ENCODE data around the gene SLC6A19. TPM values are rescaled to one million over a fixed set of nuclear protein-coding genes. Genes with fewer than 3 reads are reported as not detected.

The SLC6A19 gene
- total and polyA plus RNA-seq, 2 experiments from 2014 or later, result 5.2 to 5.8 TPM

- WGBS (ENCODE audit: low lambda C conversion rate, missing lambda C conversion rate), result 87% methylated on average over 22 of the region's 22 CpGs
- no peak for DNase-seq (ENCODE audit: low spot score)
- Histone ChIP-seq H3K27ac (no peak overlapping the region), H3K4me1 (ENCODE audit: insufficient read depth) (no peaks in the 10 kb centered on the region), H4K20me1 (ENCODE audit: insufficient read depth, poor library complexity, severe bottlenecking) (no peaks in the 10 kb centered on the region), H3K27me3 (no peaks in the 10 kb centered on the region), H3K4me2 (no peak overlapping the region), H3K36me3 (replicated peaks; ENCODE audit: insufficient read depth, low read depth) (no peaks in the 10 kb centered on the region), H3K9me2 (replicated peaks; ENCODE audit: insufficient read depth) (no peaks in the 10 kb centered on the region), H3K4me3 (no peak overlapping the region), H3K79me2 (no peaks in the 10 kb centered on the region), H2AFZ (no peak overlapping the region), H3K9me3 (ENCODE audit: low read depth) (no peaks in the 10 kb centered on the region)
- no peak for TF ChIP-seq EZH2 (IDR thresholded peaks at IDR 0.05; ENCODE audit: borderline replicate concordance)
- no peak for TF ChIP-seq EZH2phosphoT487 (IDR thresholded peaks at IDR 0.05; ENCODE audit: low read depth, severe bottlenecking, unreplicated experiment)
- no peak for TF ChIP-seq CTCF (IDR thresholded peaks at IDR 0.05; ENCODE audit: poor library complexity)
Observed at GRCh38 chr5:1241509-1242080, 40.2 kb downstream of the SLC6A19 start.

GRCh38 chr5:1242733-1243486 lies 41.5 kb downstream of the SLC6A19 start:
- TF ChIP-seq EZH2 (IDR thresholded peaks at IDR 0.05; ENCODE audit: borderline replicate concordance) (no peak), EZH2phosphoT487 (IDR thresholded peaks at IDR 0.05; ENCODE audit: low read depth, severe bottlenecking, unreplicated experiment) (no peak), CTCF (IDR thresholded peaks at IDR 0.05; ENCODE audit: poor library complexity) (no peak)
- Histone ChIP-seq H3K27ac (no peak overlapping the region), H3K36me3 (replicated peaks; ENCODE audit: insufficient read depth, low read depth) (no peaks in the 10 kb centered on the region), H3K4me3 (no peak overlapping the region), H4K20me1 (ENCODE audit: insufficient read depth, poor library complexity, severe bottlenecking) (no peaks in the 10 kb centered on the region), H3K4me2 (no peak overlapping the region), H2AFZ (no peak overlapping the region), H3K9me2 (replicated peaks; ENCODE audit: insufficient read depth) (no peaks in the 10 kb centered on the region), H3K27me3 (no peaks in the 10 kb centered on the region), H3K4me1 (ENCODE audit: insufficient read depth) (no peaks in the 10 kb centered on the region), H3K79me2 (no peaks in the 10 kb centered on the region), H3K9me3 (ENCODE audit: low read depth) (no peaks in the 10 kb centered on the region)
- DNase-seq (ENCODE audit: low spot score), result no peak
- WGBS (ENCODE audit: low lambda C conversion rate, missing lambda C conversion rate), result 85% methylated on average over 14 of the region's 14 CpGs

GRCh38 chr5:1243487-1244130 lies 42.2 kb downstream of the SLC6A19 start:
- Histone ChIP-seq H3K4me3 (no peak overlapping the region), H3K27ac (no peak overlapping the region), H3K79me2 (no peaks in the 10 kb centered on the region), H4K20me1 (ENCODE audit: insufficient read depth, poor library complexity, severe bottlenecking) (no peaks in the 10 kb centered on the region), H2AFZ (no peak overlapping the region), H3K4me2 (no peak overlapping the region), H3K36me3 (replicated peaks; ENCODE audit: insufficient read depth, low read depth) (no peaks in the 10 kb centered on the region), H3K9me3 (ENCODE audit: low read depth) (no peaks in the 10 kb centered on the region), H3K4me1 (ENCODE audit: insufficient read depth) (no peaks in the 10 kb centered on the region), H3K27me3 (no peaks in the 10 kb centered on the region), H3K9me2 (replicated peaks; ENCODE audit: insufficient read depth) (no peaks in the 10 kb centered on the region)
- no peak for DNase-seq (ENCODE audit: low spot score)
- TF ChIP-seq EZH2 (IDR thresholded peaks at IDR 0.05; ENCODE audit: borderline replicate concordance) (no peak), CTCF (IDR thresholded peaks at IDR 0.05; ENCODE audit: poor library complexity) (no peak), EZH2phosphoT487 (IDR thresholded peaks at IDR 0.05; ENCODE audit: low read depth, severe bottlenecking, unreplicated experiment) (no peak)
- 68% methylated on average over 23 of the region's 33 CpGs for WGBS (ENCODE audit: low lambda C conversion rate, missing lambda C conversion rate)
